HS-5 (cell line): ENCODE measurements around the gene ARHGEF10L.

Experiments
- DNase-seq: peaks from one replicate; pipeline ENCODE4 v3.0.0-alpha.2; 2012; ENCODE audit warnings: low read depth

ARHGEF10L gene

GRCh38 chr1:17635811-17636210 lies 96.3 kb downstream of the ARHGEF10L start:
- DNase-seq = no peak

- no peak for DNase-seq
Measured at GRCh38 chr1:17636612-17637011, 97.1 kb downstream of the ARHGEF10L start.

GRCh38 chr1:17637055-17637454 lies 97.6 kb downstream of the ARHGEF10L start:
- no peak for DNase-seq

DNA sequence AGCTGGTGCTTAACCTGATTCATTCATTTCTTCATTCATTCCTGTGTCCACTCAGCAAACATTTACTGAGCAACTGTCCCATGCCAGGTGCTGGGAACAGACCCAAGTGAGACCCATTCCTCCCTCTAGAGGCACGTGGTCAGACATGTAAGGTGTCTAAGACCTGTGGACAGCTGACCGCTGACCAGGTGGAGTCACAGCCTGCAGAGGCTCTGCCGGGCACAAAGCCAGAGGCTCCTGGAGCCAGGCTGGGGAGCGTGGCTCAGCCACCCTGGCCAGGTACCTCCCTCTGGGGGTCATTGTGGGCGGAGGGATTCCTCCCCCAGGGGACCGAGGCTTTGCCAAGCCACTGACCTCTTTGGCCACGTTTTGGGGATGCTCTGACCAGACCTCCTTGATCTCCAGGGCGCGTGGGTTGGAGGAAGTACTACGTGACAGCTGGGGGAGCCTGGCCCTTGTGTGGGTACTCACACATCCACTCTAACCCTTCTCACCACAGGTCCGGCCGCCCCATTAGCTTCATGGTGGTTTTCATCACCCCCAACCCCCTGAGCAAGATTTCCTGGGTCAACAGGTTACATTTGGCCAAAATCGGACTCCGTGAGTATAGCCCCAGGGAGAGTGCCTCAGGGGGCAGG lies 100.3 kb downstream of the ARHGEF10L start:
- DNase-seq = no peak

DNA sequence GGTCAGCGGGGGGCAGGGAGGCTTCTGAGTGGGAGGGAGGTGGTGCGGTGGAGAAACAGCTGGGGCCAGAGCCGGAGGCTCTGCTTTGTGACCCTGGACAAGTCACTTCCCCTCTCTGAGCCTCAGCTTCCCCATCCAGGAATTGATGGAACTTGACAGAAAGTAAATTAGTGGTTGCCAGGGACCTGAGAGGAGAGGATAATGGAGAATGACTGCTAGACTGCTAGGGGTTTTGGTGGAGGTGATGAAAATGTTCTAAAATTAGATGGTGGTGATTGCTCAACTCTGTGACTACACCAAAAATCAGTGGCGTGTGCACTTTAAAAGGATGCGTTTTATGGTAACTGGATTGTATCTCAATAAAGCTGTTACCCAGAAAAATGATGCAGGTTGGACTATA lies 100.9 kb downstream of the ARHGEF10L start:
- no peak for DNase-seq

DNA sequence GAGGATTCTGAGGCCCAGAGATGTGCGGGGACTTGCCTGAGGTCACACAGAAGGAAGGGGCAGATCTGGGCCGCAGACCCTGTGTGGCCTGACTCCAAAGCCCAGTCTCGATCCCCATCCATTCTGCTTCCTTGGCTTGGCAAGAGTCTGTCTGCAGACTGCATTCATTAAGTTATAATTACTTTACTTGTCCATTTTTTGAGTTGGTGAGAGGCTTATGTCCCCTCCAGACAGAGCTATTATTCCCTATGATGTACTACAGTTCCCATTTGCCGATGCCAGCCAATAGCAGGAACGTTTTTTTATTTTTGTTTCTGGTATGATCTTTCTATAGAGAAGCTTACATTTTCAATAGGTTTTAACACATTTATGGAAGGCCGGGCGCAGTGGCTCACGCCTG lies 101.5 kb downstream of the ARHGEF10L start:
- no peak for DNase-seq

DNA sequence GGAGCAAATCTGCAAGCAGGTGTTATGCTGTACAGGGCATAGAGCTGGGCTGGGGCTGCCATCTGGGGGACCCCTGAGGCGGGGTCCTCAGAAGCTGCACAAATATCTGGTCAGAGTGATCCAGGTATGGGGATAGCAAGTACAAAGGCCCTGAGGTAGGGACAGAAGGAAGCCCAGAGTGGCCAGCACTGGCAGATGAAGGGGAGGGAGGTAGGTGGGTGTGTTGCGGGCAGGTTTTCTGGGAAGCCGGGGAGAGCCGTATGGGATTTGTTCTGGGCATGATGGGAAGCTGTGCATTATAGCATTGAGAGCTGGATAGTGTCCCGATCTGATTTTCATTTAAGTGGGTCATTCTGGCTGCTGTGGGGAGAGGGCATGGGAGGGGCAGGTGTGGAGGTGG lies 102.7 kb downstream of the ARHGEF10L start:
- no peak for DNase-seq

- DNase-seq = no peak
Measured at GRCh38 chr1:17642943-17643342, 103.4 kb downstream of the ARHGEF10L start.

DNA sequence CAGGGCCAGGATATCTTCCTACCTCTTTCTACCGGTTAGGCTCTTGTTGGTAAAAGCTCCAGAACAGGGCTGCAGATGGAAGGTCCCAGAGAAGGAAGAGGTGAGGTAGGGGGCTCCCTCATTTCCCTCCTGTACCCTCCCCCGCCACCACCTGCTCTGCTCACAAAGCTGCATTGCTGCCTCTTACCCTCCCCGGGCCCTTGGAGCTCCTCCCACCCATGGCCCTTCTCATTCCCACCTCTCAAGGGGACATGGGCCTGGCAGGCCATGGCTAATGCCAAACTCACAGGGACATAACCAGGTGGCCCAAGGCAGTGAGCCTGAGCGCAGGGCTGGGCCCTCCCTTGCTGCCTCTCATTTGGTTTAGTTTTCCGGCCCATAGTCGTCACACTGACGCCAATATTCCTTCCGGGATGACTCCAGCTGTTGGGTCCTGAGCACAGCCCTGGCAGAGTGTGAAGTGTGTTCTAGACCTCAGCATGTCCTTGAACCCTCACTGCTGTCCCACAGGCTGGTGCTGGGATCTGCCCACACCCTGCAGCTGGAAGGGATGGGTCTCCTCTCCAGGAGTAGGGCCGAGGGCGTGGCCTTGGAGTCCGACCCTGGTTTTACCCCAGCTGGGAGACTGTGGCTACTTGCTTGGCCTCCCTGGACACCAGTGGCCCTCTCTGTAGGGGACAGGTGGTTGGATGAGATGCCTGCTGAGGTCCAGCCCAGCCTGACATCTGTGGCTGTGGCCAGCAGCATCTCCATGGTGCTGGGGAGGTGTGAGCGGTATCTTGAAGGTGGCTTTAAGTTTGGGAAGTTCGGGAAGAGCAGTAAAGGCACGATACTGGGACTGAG lies 104.6 kb downstream of the ARHGEF10L start:
- DNase-seq = no peak

DNA sequence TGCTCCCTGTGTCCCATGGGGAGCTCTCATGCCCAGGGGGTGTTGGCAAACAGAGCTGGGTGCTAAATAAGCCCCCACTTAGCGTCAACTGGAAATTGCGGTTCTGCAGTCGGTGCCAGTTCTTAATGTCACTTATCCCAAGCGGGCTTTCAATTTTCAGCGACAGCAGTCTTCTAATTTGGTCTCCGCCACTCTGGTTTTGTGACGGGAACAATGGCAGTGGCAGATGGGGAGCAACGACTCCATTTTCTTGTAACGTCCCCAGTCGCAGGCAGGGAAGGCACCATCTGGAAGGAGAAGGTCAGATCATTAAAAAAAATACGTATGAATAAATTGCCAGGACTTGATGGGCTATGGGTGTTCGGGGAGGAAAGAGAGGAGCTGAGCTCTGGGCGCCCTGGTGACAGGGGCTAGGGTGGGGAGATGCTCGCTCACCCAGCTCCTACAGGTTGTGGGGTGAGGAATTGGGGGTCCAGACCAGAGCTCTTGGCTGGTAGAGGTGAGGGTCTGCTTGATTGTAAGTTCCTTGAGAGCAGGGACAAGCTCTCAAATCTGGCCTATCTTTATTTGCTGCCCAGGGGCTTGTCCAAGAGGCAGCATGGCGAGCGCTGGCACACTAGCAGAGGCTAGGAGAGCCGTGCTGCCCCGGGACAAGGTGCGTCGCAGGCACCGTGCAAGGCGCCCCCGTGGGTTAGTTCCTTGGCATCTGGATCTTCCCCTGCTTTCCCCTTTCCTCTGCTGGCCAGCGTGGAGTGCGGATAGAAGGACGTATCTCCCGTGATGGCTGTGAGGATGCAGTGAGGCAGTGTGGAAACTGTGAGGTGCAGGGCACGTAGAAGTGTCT lies 105.8 kb downstream of the ARHGEF10L start:
- DNase-seq = no peak

DNA sequence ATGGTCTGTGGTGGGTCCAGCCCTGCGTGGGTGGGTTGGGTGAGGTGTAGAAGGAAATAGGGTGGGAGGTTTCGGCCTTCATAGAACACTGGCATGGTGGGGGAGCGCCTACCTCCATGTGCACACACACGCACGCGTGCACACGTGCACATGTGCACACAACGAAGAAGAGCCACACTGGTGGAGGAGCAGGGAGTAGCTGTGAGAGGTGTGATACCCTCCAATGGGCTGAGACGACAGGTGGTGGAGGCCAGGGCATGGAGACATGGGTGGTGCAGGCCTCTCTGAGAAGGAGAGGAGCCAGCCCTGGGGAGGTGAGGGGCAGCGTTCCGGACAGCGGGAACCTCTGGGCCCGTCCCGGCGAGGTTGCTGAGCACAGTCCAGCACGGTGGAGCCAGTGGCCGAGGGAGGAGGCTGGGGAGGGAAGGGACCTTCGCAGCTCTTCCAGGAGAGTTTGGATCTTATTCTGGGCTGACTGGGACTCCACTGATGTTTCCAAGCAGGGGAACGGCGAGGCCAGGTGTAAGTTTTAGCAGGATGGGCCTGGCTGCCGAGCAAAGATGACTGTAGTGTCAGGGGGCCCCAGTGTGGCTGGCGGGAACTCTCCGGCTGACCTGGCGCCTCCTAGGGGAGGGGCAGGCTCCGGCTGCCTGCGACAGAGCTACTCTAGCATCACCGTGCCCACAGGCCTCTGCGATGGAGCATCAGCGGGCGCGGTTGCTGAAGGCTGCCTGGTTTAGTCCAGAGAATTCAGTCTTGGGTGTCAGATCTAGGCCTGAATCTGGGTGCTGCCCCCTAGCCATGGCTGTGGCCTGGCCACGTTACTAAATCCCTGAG lies 107.2 kb downstream of the ARHGEF10L start:
- no peak for DNase-seq

DNA sequence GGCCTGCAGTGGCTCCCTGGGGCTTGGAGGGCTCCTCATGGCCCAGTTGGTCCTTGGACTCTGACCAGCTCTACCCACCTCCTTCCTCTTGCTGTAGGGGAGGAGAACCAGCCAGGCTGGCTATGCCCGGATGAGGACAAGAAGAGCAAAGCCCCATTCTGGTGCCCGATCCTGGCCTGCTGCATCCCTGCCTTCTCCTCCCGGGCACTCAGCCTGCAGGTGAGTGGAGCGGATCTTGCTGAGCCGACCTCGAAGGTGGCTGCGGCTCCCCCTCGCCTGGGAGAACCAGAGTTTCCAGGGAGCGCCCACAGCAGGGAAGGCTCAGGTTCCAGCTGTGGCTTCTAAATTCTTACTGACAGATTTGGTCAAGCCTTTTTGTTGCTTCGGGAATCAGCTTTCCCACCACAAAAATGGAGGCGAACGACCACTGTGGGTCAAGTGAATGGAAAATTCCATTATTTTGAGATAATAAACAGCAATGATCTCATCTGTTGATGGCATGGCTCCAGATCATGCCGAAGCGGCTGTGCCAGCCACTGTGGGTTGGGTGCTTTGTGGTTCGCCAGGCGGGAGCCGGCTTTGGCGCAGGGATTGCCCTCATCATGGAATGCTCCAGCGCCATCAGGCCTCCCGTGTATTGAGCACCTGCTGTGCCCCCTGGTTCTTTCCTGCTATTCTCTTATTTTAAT lies 109.1 kb downstream of the ARHGEF10L start:
- DNase-seq = no peak

GRCh38 chr1:17649371-17650106 lies 110.0 kb downstream of the ARHGEF10L start:
- no peak for DNase-seq

- no peak for DNase-seq
Measured at GRCh38 chr1:17653276-17653675, 113.8 kb downstream of the ARHGEF10L start.

DNA sequence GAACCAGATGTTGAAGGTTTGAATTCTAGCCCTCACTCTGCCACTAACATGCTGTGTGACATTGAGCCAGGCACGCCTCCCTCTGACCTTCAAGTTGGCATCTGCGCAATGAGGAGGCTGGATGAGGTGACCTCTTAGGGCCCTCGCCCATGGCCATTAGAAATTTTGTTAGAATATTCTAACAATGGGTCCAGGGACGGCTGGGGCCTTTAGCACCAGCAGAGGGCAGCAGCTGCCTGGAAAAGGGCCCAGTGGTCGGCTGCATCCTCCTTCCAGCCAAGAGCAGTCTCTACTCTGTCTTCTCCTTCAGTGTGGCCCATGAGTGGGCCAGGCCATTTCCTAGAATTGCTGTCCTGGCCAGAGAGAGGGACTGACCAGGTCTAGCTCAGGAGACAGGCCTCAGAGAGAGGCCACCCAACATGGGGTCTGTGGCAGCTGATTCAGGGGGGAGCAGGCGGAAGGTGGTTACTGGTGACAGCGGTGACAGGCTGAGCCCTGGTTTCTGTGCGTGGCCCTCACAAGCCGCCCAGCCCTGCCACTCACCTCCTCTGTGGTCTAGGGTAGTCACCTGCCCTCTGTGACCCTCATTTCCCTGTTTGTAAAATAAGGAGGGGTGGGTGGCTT lies 114.3 kb downstream of the ARHGEF10L start:
- no peak for DNase-seq

DNA sequence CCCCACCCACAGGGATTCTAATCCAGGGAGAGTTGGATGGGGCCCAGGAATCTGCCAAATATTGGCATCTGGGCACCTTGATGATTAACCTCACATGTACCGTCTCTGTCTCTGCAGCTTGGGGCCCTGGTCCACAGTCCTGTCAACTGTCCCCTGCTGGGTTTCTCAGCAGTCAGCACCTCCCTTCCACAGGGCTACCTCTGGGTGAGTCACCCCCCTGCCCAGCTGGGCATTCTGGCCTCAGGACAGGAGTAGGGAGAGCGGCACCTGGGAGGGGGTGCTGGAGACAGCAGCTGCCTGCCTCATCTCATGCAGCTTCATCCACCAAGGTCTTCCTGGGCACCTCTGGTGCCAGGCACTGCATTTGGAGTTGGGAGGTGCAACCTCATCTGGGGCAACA lies 115.0 kb downstream of the ARHGEF10L start:
- DNase-seq = no peak

GRCh38 chr1:17655169-17655568 lies 115.7 kb downstream of the ARHGEF10L start:
- DNase-seq = no peak

GRCh38 chr1:17655922-17656321 lies 116.4 kb downstream of the ARHGEF10L start:
- DNase-seq = no peak

GRCh38 chr1:17657436-17657835 lies 117.9 kb downstream of the ARHGEF10L start:
- no peak for DNase-seq

DNA sequence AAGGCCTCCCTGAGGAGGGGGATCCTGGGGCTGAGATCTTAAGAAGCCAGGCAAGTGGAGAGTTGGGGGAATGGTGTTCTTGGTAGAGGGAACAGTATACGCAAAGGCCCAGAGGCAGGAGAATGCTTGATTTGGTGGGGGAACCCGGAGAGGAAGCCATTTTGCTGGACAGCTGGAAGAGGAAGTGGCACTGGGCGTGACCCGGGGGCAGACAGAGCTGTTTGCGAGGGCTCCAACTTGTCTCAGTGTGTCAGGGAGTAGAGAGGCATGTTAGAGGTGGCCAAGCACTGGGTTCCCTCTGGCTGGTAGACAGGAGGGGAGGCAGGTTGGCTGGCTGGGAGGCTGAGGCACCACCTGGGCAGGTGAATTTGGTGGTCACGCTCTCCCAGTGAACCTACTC lies 119.3 kb downstream of the ARHGEF10L start:
- no peak for DNase-seq
